GM12874 (cell line): Measurements from ENCODE around the gene GCG.

ENCODE experiments used
- CTCF ChIP-seq: IDR thresholded peaks from 2 replicates; pipeline ENCODE4 v1.5.1; 2011; ENCODE audit warnings: low read depth, mild to moderate bottlenecking, control low read depth, low read length, moderate library complexity; ENCODE audit not compliant: insufficient read depth

The GCG gene

DNA sequence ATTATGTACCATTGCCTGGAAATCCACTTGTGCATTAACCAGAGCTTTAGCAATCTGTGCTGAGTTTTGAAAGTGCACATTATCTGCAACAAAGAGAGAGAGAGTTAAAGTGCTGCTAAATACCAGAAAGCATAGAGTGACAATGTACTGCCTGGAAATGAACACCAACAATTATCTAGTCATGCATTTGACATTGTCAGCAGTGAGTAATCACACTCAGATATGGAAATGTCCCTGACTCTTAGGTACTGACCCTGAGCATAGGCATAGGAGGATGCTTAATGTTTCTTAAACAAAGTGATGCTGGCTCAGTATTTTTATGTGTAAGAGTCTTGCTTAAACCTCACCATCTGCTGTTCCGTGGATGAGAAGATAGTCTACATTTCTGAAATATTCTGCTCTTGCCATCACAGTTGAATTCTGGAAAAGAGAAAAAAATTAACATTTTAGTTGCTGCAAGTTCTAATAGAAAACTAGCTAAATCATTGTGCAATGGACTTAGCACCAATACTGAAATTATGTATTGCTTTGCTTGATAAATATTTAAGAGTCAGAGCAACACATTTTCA, 20.8 kb upstream of the GCG start:
- no peak for TF ChIP-seq CTCF

DNA sequence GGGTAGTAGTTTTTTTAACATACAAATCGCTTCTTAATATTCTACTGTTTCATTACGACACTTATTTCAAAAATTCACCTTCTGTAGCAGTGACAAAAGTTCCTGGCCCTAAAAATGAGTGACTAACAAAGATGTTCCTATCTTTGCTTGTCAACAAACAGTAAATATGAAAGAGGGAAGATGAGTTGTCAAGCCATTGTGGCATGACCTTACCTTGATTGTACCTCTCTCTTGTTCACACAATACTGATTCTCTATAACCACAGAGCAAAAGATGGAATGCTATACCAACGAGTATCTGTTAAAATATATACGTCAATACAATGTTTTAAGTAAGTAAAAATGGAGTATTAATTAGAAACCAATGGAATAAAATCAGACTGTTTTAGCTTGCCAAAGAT, 14.7 kb upstream of the GCG start:
- no peak for TF ChIP-seq CTCF

DNA sequence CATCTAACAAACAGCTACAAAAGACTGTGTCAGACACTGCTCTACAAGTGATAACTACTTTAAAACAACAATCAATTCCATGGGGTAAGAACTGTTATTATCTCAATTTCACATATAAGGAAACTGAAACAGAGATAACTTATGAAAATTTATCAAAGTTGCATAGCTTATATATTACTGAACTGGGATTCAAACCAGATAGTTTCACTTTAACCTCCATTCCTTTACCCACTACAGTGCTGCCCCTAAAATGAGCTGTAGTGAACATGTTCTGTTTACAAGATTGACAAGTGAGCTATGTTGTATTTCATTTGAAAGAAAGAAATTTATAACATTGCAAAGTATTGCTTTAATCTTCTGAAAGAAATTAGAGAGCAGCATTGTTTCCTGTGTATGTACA, 14.1 kb upstream of the GCG start:
- TF ChIP-seq CTCF = no peak

DNA sequence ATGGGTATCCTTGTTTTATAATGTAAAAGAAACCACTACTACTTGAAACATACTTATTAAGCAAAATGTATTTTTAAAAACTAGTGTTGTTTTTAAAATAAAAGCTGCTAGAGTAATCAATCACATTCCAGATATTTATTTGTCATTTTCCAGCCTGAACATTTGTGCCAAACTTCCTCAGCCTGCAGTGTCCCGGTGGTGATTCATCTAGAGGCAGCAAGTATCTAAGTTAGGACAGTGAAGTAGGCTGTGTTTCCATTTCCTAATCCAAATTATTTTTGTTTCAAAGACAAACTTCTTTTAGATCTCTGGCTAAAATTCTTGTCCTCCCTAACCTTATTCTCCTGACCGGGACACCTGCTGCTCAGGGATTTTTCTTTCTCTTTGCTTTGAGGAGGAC, 12.8 kb upstream of the GCG start:
- TF ChIP-seq CTCF = no peak

- no peak for TF ChIP-seq CTCF
Measured at GRCh38 chr2:162159446-162159845, 7.4 kb upstream of the GCG start.

DNA sequence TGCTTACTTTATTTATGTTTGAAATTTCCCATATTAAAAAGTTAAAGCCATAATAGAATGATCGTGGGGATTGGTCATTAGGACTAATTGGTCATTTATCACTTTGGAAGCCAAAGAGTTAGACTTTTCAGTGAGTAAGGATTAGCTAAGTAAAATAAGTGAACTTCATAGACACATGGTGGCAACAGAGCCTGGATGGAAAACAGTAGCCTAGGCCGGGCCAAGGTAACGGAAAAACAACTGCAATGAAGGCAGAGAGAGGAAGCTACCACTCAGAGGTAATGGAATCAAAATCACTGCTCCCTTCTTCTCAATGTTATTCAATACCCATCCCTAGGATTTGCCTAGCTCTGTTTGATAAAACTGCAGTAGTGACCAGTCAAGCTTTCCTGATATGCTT, 4.1 kb upstream of the GCG start:
- no peak for TF ChIP-seq CTCF

DNA sequence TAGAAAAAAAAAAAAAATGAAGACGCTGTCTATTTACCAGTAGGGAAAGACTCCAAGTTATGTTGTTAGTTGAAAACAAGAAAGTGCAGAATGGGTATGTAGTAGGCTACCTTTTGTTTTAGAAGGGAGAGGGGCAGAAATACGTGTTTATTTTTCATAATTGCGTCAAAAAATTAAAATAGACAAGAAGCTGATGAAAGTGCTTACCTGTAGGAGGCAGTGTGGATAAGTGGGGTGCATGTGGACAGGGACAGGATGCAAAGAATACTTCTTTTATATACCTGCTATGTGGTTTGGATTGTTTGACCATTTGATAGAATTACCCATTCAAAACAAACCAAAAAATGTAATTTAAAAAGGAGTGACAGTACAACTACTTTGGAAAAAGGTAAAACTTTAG, 3.0 kb upstream of the GCG start:
- no peak for TF ChIP-seq CTCF

DNA sequence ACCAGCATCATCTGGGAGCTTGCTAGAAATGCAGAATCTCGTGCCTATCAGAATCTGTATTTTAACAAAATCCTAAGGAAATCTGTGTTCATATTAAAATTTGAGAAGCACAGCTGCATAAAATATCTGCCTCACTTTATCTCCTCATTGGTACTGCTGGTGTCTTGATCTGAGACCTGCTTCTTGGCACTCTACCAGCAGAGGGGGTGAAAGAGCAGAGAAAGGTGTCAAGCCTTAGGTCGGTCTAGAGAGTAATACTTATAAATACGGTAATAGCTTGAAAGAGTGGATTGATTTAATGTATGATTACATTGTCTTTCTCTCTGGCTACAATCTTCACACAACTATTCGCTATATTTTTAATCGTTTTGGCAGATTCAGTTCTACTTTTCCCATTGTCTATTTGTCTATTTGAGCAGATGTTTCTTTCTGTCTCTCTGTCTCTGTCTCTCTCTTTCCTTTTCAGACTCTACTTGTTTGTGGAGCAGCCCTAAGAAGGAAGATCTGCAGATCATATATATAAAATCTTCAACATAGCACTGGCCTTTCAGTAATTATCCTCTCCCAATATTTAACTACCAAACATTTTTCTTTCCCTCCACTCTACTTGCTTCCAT, 1.7 kb upstream of the GCG start:
- peak; percentile 81 for TF ChIP-seq CTCF
